ENCODE results near the gene ACOT8. TPM values are rescaled to one million over a fixed set of nuclear protein-coding genes. Genes with fewer than 3 reads are reported as not detected.
A peak's percentile ranks its signal among the peaks of the same experiment; 100 is the strongest.

Gene ACOT8
- total RNA-seq, 2 experiments from 2014 or later: 18.5 to 21.2 TPM

DNA sequence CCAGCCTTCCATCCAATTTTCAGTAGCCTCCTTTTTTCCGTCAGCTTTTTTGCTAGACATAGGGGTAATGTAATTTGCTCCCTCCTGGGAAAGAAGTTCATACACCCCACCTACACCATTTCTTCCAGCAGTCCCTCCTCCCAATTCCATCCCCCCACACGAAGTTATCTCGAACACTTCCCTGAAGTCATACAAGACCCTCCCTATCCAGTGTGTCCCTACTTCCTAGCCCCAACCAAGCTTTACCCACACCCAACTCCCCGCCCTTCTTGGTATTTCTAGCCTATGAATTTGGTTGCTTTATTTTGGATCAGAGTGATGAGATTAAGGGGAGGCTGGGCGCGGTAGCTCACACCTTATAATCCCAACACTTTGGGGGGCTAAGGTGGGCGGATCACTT, 43.7 kb downstream of the ACOT8 start:
- Mint-ChIP-seq H3K4me3 (peak overlapping the region; percentile 98), H3K27ac (peak overlapping the region; percentile 83), H3K4me1 (ENCODE audit: low read depth) (peaks cover 16% of the 10 kb centered on the region), H3K9me3 (no peaks in the 10 kb centered on the region), H3K27me3 (no peaks in the 10 kb centered on the region), H3K36me3 (ENCODE audit: low read depth) (peaks cover 51% of the 10 kb centered on the region)
- no peak for DNase-seq
- TF ChIP-seq CTCF (IDR thresholded peaks at IDR 0.05): no peak
- no peak for ATAC-seq
- intact Hi-C loops (cut with micrococcal nuclease): loop anchor here (5.0 kb wide), 1 partner anchor 44 kb away; the partner anchor contains the start of genes ACOT8 and ZSWIM3
- POLR2A ChIA-PET: interaction anchor here (0.6 to 3.3 kb wide), 22 partner anchors 9 to 205 kb away, joined by 3 to 17 read pairs (median 4); partner anchors contain the start of genes ACOT8, CTSA, DNTTIP1 and NEURL2
- CTCF ChIA-PET: interaction anchor here (1.0 to 2.8 kb wide), 5 partner anchors 10 to 173 kb away, joined by 3 to 10 read pairs (median 5); no protein-coding TSS in a partner anchor

DNA sequence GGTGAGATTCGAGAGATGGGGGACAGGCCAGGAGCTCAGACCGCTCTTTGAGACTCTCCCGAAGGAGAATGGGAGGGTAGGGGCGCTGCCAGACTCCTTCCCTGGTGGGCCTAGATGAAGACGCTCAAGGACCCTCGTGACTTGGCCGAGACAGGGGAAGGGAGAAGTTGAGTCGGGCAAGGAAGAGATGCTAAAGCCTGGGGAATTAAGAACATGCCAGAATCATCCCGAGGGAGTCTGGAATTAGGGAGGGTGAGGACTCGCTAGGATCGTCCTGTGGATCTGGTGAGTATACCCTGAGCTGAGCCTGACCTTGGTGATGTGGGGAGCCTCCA, 44.2 kb downstream of the ACOT8 start:
- DNase-seq: no peak
- Mint-ChIP-seq H3K9me3 (no peaks in the 10 kb centered on the region), H3K27me3 (no peaks in the 10 kb centered on the region), H3K27ac (peak overlapping the region; percentile 83), H3K36me3 (ENCODE audit: low read depth) (peaks cover 53% of the 10 kb centered on the region), H3K4me3 (peak overlapping the region; percentile 98), H3K4me1 (ENCODE audit: low read depth) (peaks cover 16% of the 10 kb centered on the region)
- intact Hi-C loops (cut with micrococcal nuclease): loop anchor here (5.0 kb wide), 1 partner anchor 44 kb away; the partner anchor contains the start of genes ACOT8 and ZSWIM3
- ChIA-PET CTCF (interaction anchor here (1.0 to 2.8 kb wide), 6 partner anchors 9 to 174 kb away, joined by 3 to 10 read pairs (median 6); no protein-coding TSS in a partner anchor), POLR2A (interaction anchor here (0.6 to 3.3 kb wide), 23 partner anchors 8 to 159 kb away, joined by 3 to 17 read pairs (median 4); partner anchors contain the start of genes ACOT8, CTSA, DNTTIP1 and NEURL2)
- no peak for ATAC-seq
- no peak for TF ChIP-seq CTCF (IDR thresholded peaks at IDR 0.05)

- no peak for TF ChIP-seq CTCF (IDR thresholded peaks at IDR 0.05)
- intact Hi-C loops (cut with micrococcal nuclease): loop anchor here (5.0 kb wide), 1 partner anchor 45 kb away; the partner anchor contains the start of genes ACOT8 and ZSWIM3
- peak within 1 kb of the TSS; percentile 98 for H3K4me3 Mint-ChIP-seq
- ChIA-PET POLR2A (interaction anchor here (0.9 to 3.3 kb wide), 19 partner anchors 8 to 137 kb away, joined by 3 to 17 read pairs (median 5); partner anchors contain the start of genes ACOT8, CTSA, DNTTIP1 and NEURL2), CTCF (interaction anchor here (1.0 to 2.8 kb wide), 5 partner anchors 9 to 175 kb away, joined by 3 to 10 read pairs (median 6); no protein-coding TSS in a partner anchor)
- H3K27me3 Mint-ChIP-seq: no peaks in the 10 kb centered on the region
- DNase-seq (peak; percentile 98), ATAC-seq (peak; percentile 100)
- H3K9me3 Mint-ChIP-seq: no peaks in the 10 kb centered on the region
- peaks cover 54% of the 10 kb centered on the region for H3K36me3 Mint-ChIP-seq (ENCODE audit: low read depth)
- H3K27ac Mint-ChIP-seq: peak within 1 kb of the TSS; percentile 83
- H3K4me1 Mint-ChIP-seq (ENCODE audit: low read depth): peaks cover 16% of the 10 kb centered on the region
Observed at GRCh38 chr20:45812157-45813005, 44.8 kb downstream of the ACOT8 start, which contains the start of gene UBE2C. TSS of gene UBE2C (plus strand) at chr20:45812644. CDS start at chr20:45812696, 52 bp downstream.

- ChIA-PET POLR2A (interaction anchor here (1.1 to 1.2 kb wide), 2 partner anchors 48 to 124 kb away, joined by 5 read pairs; partner anchors contain the start of gene PCIF1), CTCF (interaction anchor here (0.9 to 4.3 kb wide), 3 partner anchors 11 to 159 kb away, joined by 3 to 29 read pairs (median 3); no protein-coding TSS in a partner anchor)
- no peak for DNase-seq
- no peak for ATAC-seq
- no peak for TF ChIP-seq CTCF (IDR thresholded peaks at IDR 0.05)
- H3K27me3 Mint-ChIP-seq: no peaks in the 10 kb centered on the region
- H3K4me1 Mint-ChIP-seq (ENCODE audit: low read depth): peaks cover 14% of the 10 kb centered on the region
- H3K4me3 Mint-ChIP-seq: no peak overlapping the region
- H3K9me3 Mint-ChIP-seq: no peaks in the 10 kb centered on the region
- intact Hi-C loops (cut with micrococcal nuclease): loop anchor here (5.0 kb wide), 1 partner anchor 47 kb away; the partner anchor contains the start of genes ACOT8 and ZSWIM3
- peaks cover 44% of the 10 kb centered on the region for H3K36me3 Mint-ChIP-seq (ENCODE audit: low read depth)
- no peak overlapping the region for H3K27ac Mint-ChIP-seq
Observed at GRCh38 chr20:45810191-45810970, 46.8 kb downstream of the ACOT8 start.

Data from activated CD8-positive, alpha-beta T cell treated with anti-CD3 and anti-CD28 coated beads for 36 hours (primary cell).